Measurements from ENCODE around the gene NFIX. TPM values are rescaled to one million over a fixed set of nuclear protein-coding genes. Genes with fewer than 3 reads are reported as not detected.

The NFIX gene
- total RNA-seq, 2 experiments from 2014 or later: 3.0 to 3.3 TPM

DNA sequence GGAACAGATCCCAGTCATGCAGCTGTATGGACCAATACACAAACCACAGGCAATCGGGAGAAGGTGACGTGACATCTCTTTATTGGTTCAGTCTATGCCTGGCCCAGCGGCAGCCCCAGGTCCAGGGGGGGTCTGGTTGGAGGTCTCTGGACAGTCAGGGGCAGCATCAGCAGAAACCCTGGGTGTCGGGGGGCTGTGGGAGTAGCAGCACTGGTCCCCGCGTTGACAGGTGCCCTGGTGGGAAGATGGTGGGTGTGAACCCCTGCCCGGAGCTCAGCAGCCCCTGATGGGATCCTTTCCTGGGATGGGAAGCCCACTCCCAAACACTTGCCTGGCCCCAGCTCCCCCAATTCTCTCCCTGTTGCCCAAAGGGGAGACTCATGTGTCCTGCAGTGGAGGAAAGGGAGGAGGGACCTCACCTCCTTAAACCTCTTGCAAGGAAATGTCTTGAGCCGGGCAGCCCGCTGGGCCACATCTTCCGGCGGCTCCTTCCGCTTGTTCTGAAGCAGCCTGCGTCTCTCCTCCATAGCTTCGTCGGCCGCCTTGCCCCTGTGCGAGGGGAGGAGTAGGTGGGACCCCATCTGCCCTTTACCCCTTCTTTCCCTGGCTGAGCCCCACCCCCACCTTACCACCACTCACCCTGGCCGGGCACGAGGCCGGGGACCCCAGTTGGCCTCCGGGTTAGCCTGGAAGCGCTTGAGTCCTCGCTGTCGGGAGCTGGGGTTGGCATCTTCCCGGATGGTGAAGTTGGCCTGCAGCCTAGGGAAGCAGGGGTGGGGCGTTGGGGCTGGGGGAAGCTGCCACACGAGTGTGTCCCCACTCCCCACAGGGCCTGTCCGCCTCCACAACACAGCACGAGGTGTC lies 109.8 kb downstream of the NFIX start:
- ChIA-PET POLR2A (interaction anchor here (0.7 to 3.5 kb wide), 12 partner anchors 10 to 323 kb away, joined by 3 to 34 read pairs (median 8); partner anchors contain the start of genes IER2, JUNB, NACC1 and STX10), CTCF (interaction anchor here (0.7 to 3.6 kb wide), 15 partner anchors 10 to 157 kb away, joined by 3 to 27 read pairs (median 6); partner anchors contain the start of genes IER2, NACC1, STX10 and TRMT1)
- H3K27ac Mint-ChIP-seq: peak overlapping the region; percentile 89
- H3K36me3 Mint-ChIP-seq (ENCODE audit: low read depth): peaks cover 14% of the 10 kb centered on the region
- no peaks in the 10 kb centered on the region for H3K9me3 ChIP-seq (ENCODE audit: control insufficient read depth in 1 of 2, insufficient read depth in 1 of 2, low read length in 2 of 2)
- intact Hi-C loops (cut with DNase I, micrococcal nuclease): no loop called here
- no peaks in the 10 kb centered on the region for H3K9me3 Mint-ChIP-seq
- peaks cover 62% of the 10 kb centered on the region for H3K4me1 ChIP-seq (ENCODE audit: insufficient read depth, low read length)
- H3K27ac ChIP-seq (ENCODE audit: low read depth in 1 of 2, low read length in 2 of 2): peak overlapping the region; percentile 41 to 66
- no peaks in the 10 kb centered on the region for H3K27me3 ChIP-seq (ENCODE audit: control insufficient read depth in 1 of 2, insufficient read depth in 2 of 2, low read length in 2 of 2)
- H3K4me3 Mint-ChIP-seq: peak overlapping the region; percentile 93
- peaks cover 18% of the 10 kb centered on the region for H3K36me3 ChIP-seq (ENCODE audit: insufficient read depth, low read length)
- H3K4me1 Mint-ChIP-seq (ENCODE audit: low read depth): peaks cover 31% of the 10 kb centered on the region
- peak; percentile 25 for ATAC-seq (ENCODE audit: poor library complexity)
- TF ChIP-seq, protein P1, sequence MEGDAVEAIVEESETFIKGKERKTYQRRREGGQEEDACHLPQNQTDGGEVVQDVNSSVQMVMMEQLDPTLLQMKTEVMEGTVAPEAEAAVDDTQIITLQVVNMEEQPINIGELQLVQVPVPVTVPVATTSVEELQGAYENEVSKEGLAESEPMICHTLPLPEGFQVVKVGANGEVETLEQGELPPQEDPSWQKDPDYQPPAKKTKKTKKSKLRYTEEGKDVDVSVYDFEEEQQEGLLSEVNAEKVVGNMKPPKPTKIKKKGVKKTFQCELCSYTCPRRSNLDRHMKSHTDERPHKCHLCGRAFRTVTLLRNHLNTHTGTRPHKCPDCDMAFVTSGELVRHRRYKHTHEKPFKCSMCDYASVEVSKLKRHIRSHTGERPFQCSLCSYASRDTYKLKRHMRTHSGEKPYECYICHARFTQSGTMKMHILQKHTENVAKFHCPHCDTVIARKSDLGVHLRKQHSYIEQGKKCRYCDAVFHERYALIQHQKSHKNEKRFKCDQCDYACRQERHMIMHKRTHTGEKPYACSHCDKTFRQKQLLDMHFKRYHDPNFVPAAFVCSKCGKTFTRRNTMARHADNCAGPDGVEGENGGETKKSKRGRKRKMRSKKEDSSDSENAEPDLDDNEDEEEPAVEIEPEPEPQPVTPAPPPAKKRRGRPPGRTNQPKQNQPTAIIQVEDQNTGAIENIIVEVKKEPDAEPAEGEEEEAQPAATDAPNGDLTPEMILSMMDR (IDR thresholded peaks at IDR 0.05): peak; percentile 16
- H3K27me3 Mint-ChIP-seq: no peaks in the 10 kb centered on the region
- H3K4me3 ChIP-seq (ENCODE audit: low read length): peak overlapping the region; percentile 77
- peak in 5 of 14 experiments; percentile 30 to 61 (median 53) for DNase-seq

DNA sequence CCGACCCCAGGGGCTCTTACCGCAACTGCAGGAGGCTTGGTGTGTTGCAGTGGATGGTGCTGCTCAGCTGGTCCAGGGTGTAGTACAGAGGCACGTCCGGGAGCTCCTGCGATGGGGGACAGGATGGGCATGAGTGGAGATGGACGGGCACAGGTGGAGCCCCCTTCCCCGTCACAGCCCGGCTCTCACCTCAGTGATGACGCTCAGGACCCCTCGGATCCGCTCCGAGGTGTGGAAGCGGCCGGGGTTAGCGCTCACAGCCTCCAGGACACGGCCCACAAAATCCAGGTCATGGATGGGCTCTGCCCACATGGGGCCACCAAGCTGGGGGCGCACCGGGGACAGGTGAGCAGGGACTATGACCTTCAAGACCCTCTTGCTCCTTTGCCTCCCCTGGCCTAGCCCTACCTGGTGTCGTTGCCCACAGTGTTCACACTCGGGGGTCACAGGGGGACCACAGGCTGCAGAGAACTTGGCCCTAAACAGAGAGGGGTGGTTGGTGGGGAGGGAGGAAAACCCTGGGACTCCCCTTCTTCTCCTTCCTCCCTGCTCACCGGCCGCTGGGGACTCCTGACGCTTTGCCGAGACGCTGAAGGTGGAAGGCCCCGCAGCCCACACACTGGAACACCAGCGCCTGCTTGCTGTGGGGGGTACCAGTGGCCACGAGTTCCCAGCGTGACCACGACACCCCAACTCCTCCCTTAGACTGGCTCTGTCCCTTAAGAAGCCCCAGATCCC lies 114.3 kb downstream of the NFIX start:
- no peak overlapping the region for H3K4me3 Mint-ChIP-seq
- peaks cover 30% of the 10 kb centered on the region for H3K36me3 Mint-ChIP-seq (ENCODE audit: low read depth)
- intact Hi-C loops (cut with DNase I, micrococcal nuclease): loop anchor here in 1 of 2 experiments (10.0 kb wide), 1 partner anchor 665 kb away; the partner anchor contains the start of gene C19orf53
- ChIA-PET CTCF (no interaction called here), POLR2A (no interaction called here)
- TF ChIP-seq, protein P1 (IDR thresholded peaks at IDR 0.05): no peak
- DNase-seq: no peak
- H3K9me3 Mint-ChIP-seq: no peaks in the 10 kb centered on the region
- no peak overlapping the region for H3K4me3 ChIP-seq (ENCODE audit: low read length)
- no peaks in the 10 kb centered on the region for H3K27me3 ChIP-seq (ENCODE audit: control insufficient read depth in 1 of 2, insufficient read depth in 2 of 2, low read length in 2 of 2)
- H3K9me3 ChIP-seq (ENCODE audit: control insufficient read depth in 1 of 2, insufficient read depth in 1 of 2, low read length in 2 of 2): no peaks in the 10 kb centered on the region
- peaks cover 3% of the 10 kb centered on the region for H3K4me1 Mint-ChIP-seq (ENCODE audit: low read depth)
- no peak for ATAC-seq (ENCODE audit: poor library complexity)
- no peaks in the 10 kb centered on the region for H3K27me3 Mint-ChIP-seq
- peaks cover 17% of the 10 kb centered on the region for H3K4me1 ChIP-seq (ENCODE audit: insufficient read depth, low read length)
- no peak overlapping the region for H3K27ac ChIP-seq (ENCODE audit: low read depth in 1 of 2, low read length in 2 of 2)
- H3K36me3 ChIP-seq (ENCODE audit: insufficient read depth, low read length): peaks cover 32% of the 10 kb centered on the region
- no peak overlapping the region for H3K27ac Mint-ChIP-seq

DNA sequence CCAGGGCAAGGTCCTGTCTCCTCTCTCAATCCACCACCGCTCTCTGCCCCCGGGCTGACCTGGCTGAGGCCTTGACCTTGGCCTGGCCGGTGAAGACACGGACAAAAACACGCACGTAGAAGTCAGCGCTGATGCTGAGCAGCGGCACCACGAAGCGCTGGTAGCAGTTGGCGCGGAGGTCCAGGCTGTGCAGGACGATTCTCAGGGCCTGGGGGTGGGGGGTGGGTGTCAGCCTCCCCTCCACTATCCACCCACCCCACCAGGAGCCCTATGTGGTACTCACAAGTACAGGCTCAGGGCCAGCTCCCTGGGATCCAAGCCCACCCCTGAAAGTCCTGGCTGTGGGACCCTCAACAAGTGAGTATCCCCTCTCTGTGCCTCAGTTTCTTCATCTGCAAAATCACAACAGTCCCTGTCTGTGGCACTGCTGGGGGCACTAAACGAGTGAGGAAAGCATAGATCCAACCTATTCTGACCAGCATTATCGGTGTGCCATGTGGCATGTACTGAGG lies 114.9 kb downstream of the NFIX start:
- CTCF ChIA-PET: no interaction called here
- H3K9me3 Mint-ChIP-seq: no peaks in the 10 kb centered on the region
- H3K36me3 Mint-ChIP-seq (ENCODE audit: low read depth): peaks cover 25% of the 10 kb centered on the region
- POLR2A ChIA-PET: no interaction called here
- TF ChIP-seq, protein P1 (IDR thresholded peaks at IDR 0.05): no peak
- ATAC-seq (ENCODE audit: poor library complexity): no peak
- Histone ChIP-seq H3K27me3 (ENCODE audit: control insufficient read depth in 1 of 2, insufficient read depth in 2 of 2, low read length in 2 of 2) (no peaks in the 10 kb centered on the region), H3K4me1 (ENCODE audit: insufficient read depth, low read length) (peaks cover 12% of the 10 kb centered on the region), H3K36me3 (ENCODE audit: insufficient read depth, low read length) (peaks cover 32% of the 10 kb centered on the region), H3K27ac (ENCODE audit: low read depth in 1 of 2, low read length in 2 of 2) (no peak overlapping the region), H3K4me3 (ENCODE audit: low read length) (no peak overlapping the region), H3K9me3 (ENCODE audit: control insufficient read depth in 1 of 2, insufficient read depth in 1 of 2, low read length in 2 of 2) (no peaks in the 10 kb centered on the region)
- no peak for DNase-seq
- H3K27me3 Mint-ChIP-seq: no peaks in the 10 kb centered on the region
- no peak overlapping the region for H3K27ac Mint-ChIP-seq
- peaks cover 4% of the 10 kb centered on the region for H3K4me1 Mint-ChIP-seq (ENCODE audit: low read depth)
- intact Hi-C loops (cut with DNase I, micrococcal nuclease): loop anchor here in 1 of 2 experiments (10.0 kb wide), 1 partner anchor 665 kb away; the partner anchor contains the start of gene C19orf53
- no peak overlapping the region for H3K4me3 Mint-ChIP-seq
